Measurements from ENCODE around the gene LYSMD2. TPM values are rescaled to one million over a fixed set of nuclear protein-coding genes. Genes with fewer than 3 reads are reported as not detected.

Gene LYSMD2
- total RNA-seq, 1 donor from 2014 or later: 0.78 TPM

- TF ChIP-seq, protein P1, sequence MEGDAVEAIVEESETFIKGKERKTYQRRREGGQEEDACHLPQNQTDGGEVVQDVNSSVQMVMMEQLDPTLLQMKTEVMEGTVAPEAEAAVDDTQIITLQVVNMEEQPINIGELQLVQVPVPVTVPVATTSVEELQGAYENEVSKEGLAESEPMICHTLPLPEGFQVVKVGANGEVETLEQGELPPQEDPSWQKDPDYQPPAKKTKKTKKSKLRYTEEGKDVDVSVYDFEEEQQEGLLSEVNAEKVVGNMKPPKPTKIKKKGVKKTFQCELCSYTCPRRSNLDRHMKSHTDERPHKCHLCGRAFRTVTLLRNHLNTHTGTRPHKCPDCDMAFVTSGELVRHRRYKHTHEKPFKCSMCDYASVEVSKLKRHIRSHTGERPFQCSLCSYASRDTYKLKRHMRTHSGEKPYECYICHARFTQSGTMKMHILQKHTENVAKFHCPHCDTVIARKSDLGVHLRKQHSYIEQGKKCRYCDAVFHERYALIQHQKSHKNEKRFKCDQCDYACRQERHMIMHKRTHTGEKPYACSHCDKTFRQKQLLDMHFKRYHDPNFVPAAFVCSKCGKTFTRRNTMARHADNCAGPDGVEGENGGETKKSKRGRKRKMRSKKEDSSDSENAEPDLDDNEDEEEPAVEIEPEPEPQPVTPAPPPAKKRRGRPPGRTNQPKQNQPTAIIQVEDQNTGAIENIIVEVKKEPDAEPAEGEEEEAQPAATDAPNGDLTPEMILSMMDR (IDR thresholded peaks at IDR 0.05; ENCODE audit: partially characterized antibody, unreplicated experiment): no peak
- Mint-ChIP-seq H3K9me3 (ENCODE audit: unreplicated experiment) (peaks cover 2% of the 10 kb centered on the region), H3K4me1 (ENCODE audit: low read depth, unreplicated experiment) (no peaks in the 10 kb centered on the region), H3K27ac (ENCODE audit: unreplicated experiment) (no peak overlapping the region), H3K4me3 (ENCODE audit: unreplicated experiment) (no peak overlapping the region), H3K27me3 (ENCODE audit: unreplicated experiment) (no peaks in the 10 kb centered on the region), H3K36me3 (ENCODE audit: unreplicated experiment) (peaks cover 10% of the 10 kb centered on the region)
- no peak for DNase-seq
Observed at GRCh38 chr15:51770902-51771301, 33.4 kb upstream of the LYSMD2 start.

GRCh38 chr15:51768018-51768417, 30.6 kb upstream of the LYSMD2 start:
- Mint-ChIP-seq H3K4me1 (ENCODE audit: low read depth, unreplicated experiment) (no peaks in the 10 kb centered on the region), H3K27ac (ENCODE audit: unreplicated experiment) (no peak overlapping the region), H3K4me3 (ENCODE audit: unreplicated experiment) (no peak overlapping the region), H3K36me3 (ENCODE audit: unreplicated experiment) (peaks cover 10% of the 10 kb centered on the region), H3K9me3 (ENCODE audit: unreplicated experiment) (peaks cover 2% of the 10 kb centered on the region), H3K27me3 (ENCODE audit: unreplicated experiment) (no peaks in the 10 kb centered on the region)
- TF ChIP-seq, protein P1 (IDR thresholded peaks at IDR 0.05; ENCODE audit: partially characterized antibody, unreplicated experiment): no peak
- no peak for DNase-seq

DNA sequence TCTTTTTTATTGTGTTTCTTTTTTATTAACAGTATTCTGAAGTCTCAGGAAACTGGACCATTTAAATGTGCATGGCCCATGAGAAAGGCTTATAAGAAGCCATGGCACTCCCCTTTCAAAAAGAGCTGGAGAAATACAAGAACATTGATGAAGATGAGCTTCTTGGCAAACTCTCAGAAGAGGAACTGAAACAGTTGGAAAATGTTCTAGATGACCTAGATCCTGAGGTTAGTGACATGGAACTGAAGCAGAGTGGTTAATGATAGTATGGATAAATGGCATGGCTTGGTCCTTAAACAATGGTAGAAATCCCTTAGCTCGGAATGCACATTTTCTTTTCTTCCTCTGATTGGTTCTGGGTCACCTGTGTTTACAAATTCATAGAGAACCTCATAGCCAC, 28.9 kb upstream of the LYSMD2 start:
- H3K27me3 Mint-ChIP-seq (ENCODE audit: unreplicated experiment): no peaks in the 10 kb centered on the region
- H3K36me3 Mint-ChIP-seq (ENCODE audit: unreplicated experiment): peaks cover 10% of the 10 kb centered on the region
- no peak for DNase-seq
- no peaks in the 10 kb centered on the region for H3K9me3 Mint-ChIP-seq (ENCODE audit: unreplicated experiment)
- H3K4me3 Mint-ChIP-seq (ENCODE audit: unreplicated experiment): no peak overlapping the region
- no peak overlapping the region for H3K27ac Mint-ChIP-seq (ENCODE audit: unreplicated experiment)
- TF ChIP-seq, protein P1 (IDR thresholded peaks at IDR 0.05; ENCODE audit: partially characterized antibody, unreplicated experiment): no peak
- no peaks in the 10 kb centered on the region for H3K4me1 Mint-ChIP-seq (ENCODE audit: low read depth, unreplicated experiment)

DNA sequence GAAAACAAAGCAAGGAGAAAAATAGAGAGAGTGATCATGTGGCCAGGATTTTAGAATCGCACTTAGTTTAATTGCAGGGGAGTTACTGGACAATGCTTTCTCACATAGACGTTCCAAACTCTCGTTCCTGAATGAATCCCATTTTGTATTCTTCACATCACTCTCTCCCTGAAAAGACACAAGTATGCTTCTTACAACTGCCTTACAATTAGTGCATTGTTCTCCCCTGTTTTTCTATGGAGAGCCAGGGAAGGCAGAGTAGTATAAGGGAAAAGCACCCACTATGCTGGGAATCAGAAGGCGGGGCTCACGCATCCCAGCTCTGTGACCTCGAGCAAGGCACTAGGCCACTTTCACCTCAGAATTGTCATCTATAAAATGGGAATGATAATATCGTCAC, 28.3 kb upstream of the LYSMD2 start:
- no peak overlapping the region for H3K27ac Mint-ChIP-seq (ENCODE audit: unreplicated experiment)
- no peak overlapping the region for H3K4me3 Mint-ChIP-seq (ENCODE audit: unreplicated experiment)
- no peak for DNase-seq

DNA sequence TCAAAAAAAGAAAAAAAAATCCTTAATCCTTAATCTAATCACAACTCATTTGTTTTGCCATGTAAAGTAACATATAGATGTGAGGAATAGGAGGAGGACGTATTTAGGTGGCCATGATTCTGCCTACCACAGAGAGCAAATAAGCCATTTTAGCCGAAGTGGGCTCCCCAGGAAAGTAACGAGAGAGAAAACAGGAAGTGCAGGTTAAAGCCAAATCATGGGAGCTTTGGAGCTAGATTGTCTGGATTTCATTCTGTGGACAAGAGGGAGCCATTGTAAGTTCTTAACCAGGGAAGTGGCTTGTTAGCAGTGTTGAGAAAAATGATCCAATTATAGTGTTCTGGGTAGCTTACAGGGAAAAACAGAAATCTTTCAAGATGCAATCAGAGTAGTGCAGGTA, 23.4 kb upstream of the LYSMD2 start:
- TF ChIP-seq, protein P1 (IDR thresholded peaks at IDR 0.05; ENCODE audit: partially characterized antibody, unreplicated experiment): no peak
- no peak overlapping the region for H3K27ac Mint-ChIP-seq (ENCODE audit: unreplicated experiment)

More for the DNA sequence above, 28.3 kb upstream of the LYSMD2 start:
- Mint-ChIP-seq H3K4me1 (ENCODE audit: low read depth, unreplicated experiment) (no peaks in the 10 kb centered on the region), H3K27me3 (ENCODE audit: unreplicated experiment) (no peaks in the 10 kb centered on the region), H3K36me3 (ENCODE audit: unreplicated experiment) (peaks cover 10% of the 10 kb centered on the region), H3K9me3 (ENCODE audit: unreplicated experiment) (peaks cover 3% of the 10 kb centered on the region)
- TF ChIP-seq, protein P1 (IDR thresholded peaks at IDR 0.05; ENCODE audit: partially characterized antibody, unreplicated experiment): no peak

More for the DNA sequence above, 23.4 kb upstream of the LYSMD2 start:
- Mint-ChIP-seq H3K9me3 (ENCODE audit: unreplicated experiment) (peaks cover 4% of the 10 kb centered on the region), H3K36me3 (ENCODE audit: unreplicated experiment) (no peaks in the 10 kb centered on the region), H3K4me1 (ENCODE audit: low read depth, unreplicated experiment) (peaks cover 6% of the 10 kb centered on the region), H3K27me3 (ENCODE audit: unreplicated experiment) (peaks cover 3% of the 10 kb centered on the region), H3K4me3 (ENCODE audit: unreplicated experiment) (no peak overlapping the region)
- no peak for DNase-seq

Measured in glutamatergic neuron (in vitro differentiated cells).